HG03103 (cell line): ENCODE measurements around the gene CEACAM18.
"Not testable (repeated sequence)": the region's sequence is repeated elsewhere in the genome, so short reads cannot be mapped to it uniquely, and the experiment has no call there.

ENCODE experiments used
- ATAC-seq: cut with Tn5 transposase; IDR thresholded peaks from one replicate; pipeline ENCODE4 v1.9.1; 2021; ENCODE audit warnings: low read depth; ENCODE audit not compliant: unreplicated experiment

Gene CEACAM18

GRCh38 chr19:51460164-51460992 is 18.0 kb upstream of the CEACAM18 start:
- no peak for ATAC-seq

- no peak for ATAC-seq
Measured at GRCh38 chr19:51461723-51462161, 16.6 kb upstream of the CEACAM18 start.

- no peak for ATAC-seq
Measured at GRCh38 chr19:51462276-51462675, 16.1 kb upstream of the CEACAM18 start.

- ATAC-seq, result no peak
Measured at GRCh38 chr19:51462681-51463080, 15.7 kb upstream of the CEACAM18 start.

GRCh38 chr19:51463976-51464581 is 14.3 kb upstream of the CEACAM18 start:
- ATAC-seq, result not testable (repeated sequence)

GRCh38 chr19:51466723-51467122 is 11.6 kb upstream of the CEACAM18 start:
- no peak for ATAC-seq

- ATAC-seq, result no peak
Measured at GRCh38 chr19:51467864-51468544, 10.3 kb upstream of the CEACAM18 start.

GRCh38 chr19:51468545-51468920 is 9.8 kb upstream of the CEACAM18 start:
- no peak for ATAC-seq

GRCh38 chr19:51469162-51469561 is 9.2 kb upstream of the CEACAM18 start:
- no peak for ATAC-seq

GRCh38 chr19:51469629-51470028 is 8.7 kb upstream of the CEACAM18 start:
- ATAC-seq, result no peak

GRCh38 chr19:51470966-51471365 is 7.4 kb upstream of the CEACAM18 start:
- ATAC-seq, result no peak

GRCh38 chr19:51471527-51471926 is 6.8 kb upstream of the CEACAM18 start:
- ATAC-seq, result no peak

- no peak for ATAC-seq
Measured at GRCh38 chr19:51472607-51473006, 5.7 kb upstream of the CEACAM18 start.

- ATAC-seq, result no peak
Measured at GRCh38 chr19:51473009-51473707, 5.2 kb upstream of the CEACAM18 start.

GRCh38 chr19:51476164-51476563 is 2.2 kb upstream of the CEACAM18 start:
- no peak for ATAC-seq

- no peak for ATAC-seq
Measured at GRCh38 chr19:51477344-51477743, 995 bp upstream of the CEACAM18 start.

GRCh38 chr19:51479531-51480331 is 1.4 kb downstream of the CEACAM18 start:
- no peak for ATAC-seq

- no peak for ATAC-seq
Measured at GRCh38 chr19:51480590-51480989, 2.3 kb downstream of the CEACAM18 start.

GRCh38 chr19:51485960-51486660 is 7.8 kb downstream of the CEACAM18 start:
- no peak for ATAC-seq

GRCh38 chr19:51488491-51488890 is 10.2 kb downstream of the CEACAM18 start:
- ATAC-seq, result no peak
